GM12873 (cell line): ENCODE results near the gene NAP1L4.

Experiments
- TF ChIP-seq, protein P1 (sequence below): IDR thresholded peaks from 2 replicates; pipeline ENCODE4 v1.5.1; 2012; ENCODE audit warnings: low read depth, mild to moderate bottlenecking, moderate library complexity, low read length, control low read depth; ENCODE audit not compliant: insufficient read depth; ENCODE audit errors: missing control alignments

NAP1L4 gene

GRCh38 chr11:3003396-3004231, 11.5 kb upstream of the NAP1L4 start:
- TF ChIP-seq, protein P1, sequence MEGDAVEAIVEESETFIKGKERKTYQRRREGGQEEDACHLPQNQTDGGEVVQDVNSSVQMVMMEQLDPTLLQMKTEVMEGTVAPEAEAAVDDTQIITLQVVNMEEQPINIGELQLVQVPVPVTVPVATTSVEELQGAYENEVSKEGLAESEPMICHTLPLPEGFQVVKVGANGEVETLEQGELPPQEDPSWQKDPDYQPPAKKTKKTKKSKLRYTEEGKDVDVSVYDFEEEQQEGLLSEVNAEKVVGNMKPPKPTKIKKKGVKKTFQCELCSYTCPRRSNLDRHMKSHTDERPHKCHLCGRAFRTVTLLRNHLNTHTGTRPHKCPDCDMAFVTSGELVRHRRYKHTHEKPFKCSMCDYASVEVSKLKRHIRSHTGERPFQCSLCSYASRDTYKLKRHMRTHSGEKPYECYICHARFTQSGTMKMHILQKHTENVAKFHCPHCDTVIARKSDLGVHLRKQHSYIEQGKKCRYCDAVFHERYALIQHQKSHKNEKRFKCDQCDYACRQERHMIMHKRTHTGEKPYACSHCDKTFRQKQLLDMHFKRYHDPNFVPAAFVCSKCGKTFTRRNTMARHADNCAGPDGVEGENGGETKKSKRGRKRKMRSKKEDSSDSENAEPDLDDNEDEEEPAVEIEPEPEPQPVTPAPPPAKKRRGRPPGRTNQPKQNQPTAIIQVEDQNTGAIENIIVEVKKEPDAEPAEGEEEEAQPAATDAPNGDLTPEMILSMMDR, result no peak

DNA sequence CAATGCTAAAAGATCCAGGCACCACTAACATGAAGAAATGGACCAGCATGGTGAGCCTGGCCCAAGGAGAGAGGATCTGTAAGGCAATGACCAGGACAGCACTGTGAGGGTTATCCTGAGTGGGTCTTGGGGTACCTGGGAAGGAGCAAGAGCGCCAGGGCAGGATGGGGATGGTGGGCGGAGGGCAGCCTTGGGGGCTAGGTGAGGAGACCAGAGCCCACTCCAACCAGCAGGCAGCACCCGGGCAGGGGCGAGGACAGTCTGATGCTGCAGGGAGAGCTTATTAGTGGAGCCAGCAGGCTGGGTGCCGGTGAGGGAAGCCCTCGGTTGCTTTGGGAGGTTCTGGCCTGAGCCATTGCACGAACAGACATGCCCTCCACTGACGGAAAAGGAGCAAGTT, 10.7 kb upstream of the NAP1L4 start:
- TF ChIP-seq, protein P1, result no peak

DNA sequence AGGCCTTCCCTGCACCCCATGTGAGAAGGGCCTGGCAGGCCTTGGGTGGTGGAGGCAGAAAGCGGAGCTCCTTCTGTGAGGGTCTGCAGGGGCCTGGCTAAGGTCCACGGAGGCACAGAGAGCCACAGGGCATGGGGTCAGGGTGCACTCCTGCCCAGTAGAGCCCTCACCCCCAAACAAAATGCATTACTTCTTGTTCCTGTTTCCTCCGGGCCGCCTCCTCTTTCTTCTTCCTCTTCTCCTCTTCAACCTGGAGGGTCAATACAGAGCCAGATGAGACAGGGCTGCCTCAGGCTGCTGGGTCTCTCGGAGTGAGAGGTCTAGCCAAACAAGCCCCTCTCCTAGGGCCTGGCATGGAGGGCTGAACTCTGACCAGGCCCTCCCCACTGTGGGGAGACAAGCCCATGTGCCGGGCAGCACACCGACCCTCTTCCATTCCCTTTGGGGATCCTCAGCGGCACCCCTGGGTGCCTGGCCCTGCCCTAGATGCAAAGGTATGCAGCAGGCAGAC, 10.3 kb upstream of the NAP1L4 start:
- TF ChIP-seq, protein P1, result no peak

DNA sequence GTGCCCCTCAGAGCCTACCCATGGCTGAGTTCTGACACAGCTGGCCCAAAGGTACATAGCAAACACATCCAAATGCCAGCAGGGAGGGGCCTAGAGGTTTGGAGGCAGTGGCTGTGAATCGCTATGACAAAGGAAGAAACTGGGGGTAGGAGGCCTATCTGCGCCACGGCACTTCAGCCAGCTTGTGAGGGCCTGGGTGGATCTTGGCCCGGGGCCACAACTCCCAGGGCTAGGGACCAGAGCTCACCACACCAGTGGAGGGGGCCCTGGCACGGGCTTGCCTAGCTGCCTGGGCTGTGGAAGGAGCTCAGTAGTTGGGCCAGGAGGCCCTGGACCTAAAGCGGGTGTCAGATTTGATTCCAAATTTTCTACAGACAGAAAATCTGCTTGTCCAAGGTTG, 9.4 kb upstream of the NAP1L4 start:
- TF ChIP-seq, protein P1, result no peak

- TF ChIP-seq, protein P1, result no peak
These were observed 8.2 kb upstream of the NAP1L4 start for GRCh38 chr11:3000032-3000961.

- TF ChIP-seq, protein P1, result no peak
These were observed 7.4 kb upstream of the NAP1L4 start for GRCh38 chr11:2999464-2999998.

- TF ChIP-seq, protein P1, result no peak
These were observed 6.1 kb upstream of the NAP1L4 start for GRCh38 chr11:2998073-2998850.
